ENCODE results near the gene TNNC2. TPM values are rescaled to one million over a fixed set of nuclear protein-coding genes. Genes with fewer than 3 reads are reported as not detected.
"Not testable (repeated sequence)": the region's sequence is repeated elsewhere in the genome, so short reads cannot be mapped to it uniquely, and the experiment has no call there.

The TNNC2 gene
- total RNA-seq (2022): not detected in 2 replicates
- Bru-seq, nascent RNA: percentile 25 among the genes with signal in this experiment
- BruChase-seq, experiment 1, labeled RNA remaining after a 6-hour chase: percentile 43 among the genes with signal in this experiment
- BruChase-seq, experiment 2, labeled RNA remaining after a 2-hour chase: percentile 40 among the genes with signal in this experiment
- long read RNA-seq, partial matches to known transcripts: 0 of 1 reads
- long read RNA-seq, other reads (novel, unspliced or antisense): 1 of 1 reads

DNA sequence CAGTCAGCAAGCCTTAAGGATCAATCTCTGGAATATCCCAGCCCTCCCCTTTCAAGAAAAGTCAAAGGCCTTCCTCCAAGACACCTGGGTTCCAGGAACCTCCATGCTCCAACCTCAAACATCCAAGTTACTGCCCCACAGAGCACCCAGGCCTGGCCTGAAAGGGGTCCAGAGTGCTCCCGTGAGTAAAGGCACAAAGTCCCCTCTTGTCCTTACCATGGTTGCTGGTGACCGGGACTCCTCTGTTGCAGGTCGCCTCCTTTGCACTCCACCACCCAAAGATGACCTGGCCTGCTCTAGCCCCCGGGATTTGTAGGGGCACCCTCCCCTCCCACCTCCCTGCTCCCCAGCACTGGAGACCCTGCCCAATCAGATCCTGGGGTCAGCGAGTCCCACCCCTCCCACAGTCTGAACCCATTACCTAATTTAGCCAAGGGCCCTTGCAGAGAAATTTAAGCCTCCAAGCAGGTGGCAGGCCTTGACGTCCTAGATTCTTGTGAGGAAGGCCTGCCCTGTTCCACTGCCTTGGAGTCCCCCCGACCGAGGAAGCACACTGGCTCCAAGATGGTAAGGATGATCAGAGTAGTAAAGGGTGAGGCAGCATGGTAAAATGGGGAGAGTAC, at the start of gene TNNC2:
TSS of gene TNNC2 (minus strand) at position 283 of the 623 bp plus-strand sequence. CDS start at position 219, 64 bp downstream.
- H3K27ac Mint-ChIP-seq (ENCODE audit: unreplicated experiment): no peak within 1 kb of the TSS

DNA sequence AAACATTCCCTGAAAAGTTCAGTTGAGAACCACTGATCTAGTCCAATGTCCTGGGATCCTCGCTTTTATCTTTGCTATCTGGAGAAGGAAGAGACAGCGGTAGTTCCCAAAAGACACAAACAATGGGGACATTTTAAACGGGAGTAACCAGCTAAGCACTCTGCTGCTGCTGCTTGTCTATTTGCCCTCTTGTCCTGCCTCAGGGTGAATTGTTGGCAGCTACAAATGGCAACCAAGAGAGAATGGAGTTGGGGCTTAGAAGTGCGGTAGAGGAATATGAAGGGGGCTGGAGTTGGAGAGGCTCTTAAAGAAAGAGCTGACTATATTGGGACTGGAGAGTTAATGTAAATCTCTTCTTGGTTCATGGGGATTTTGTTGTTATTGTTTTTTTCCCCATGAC, 47.5 kb upstream of the TNNC2 start:
- Mint-ChIP-seq H3K27me3 (ENCODE audit: unreplicated experiment) (no peaks in the 10 kb centered on the region), H3K36me3 (ENCODE audit: insufficient read depth, unreplicated experiment) (no peaks in the 10 kb centered on the region), H3K9me3 (ENCODE audit: low read depth, unreplicated experiment) (no peaks in the 10 kb centered on the region), H3K4me1 (ENCODE audit: low read depth, unreplicated experiment) (peaks cover 8% of the 10 kb centered on the region), H3K4me3 (ENCODE audit: low read depth, unreplicated experiment) (no peak overlapping the region), H3K27ac (ENCODE audit: unreplicated experiment) (no peak overlapping the region)
- BruUV-seq (replicated peaks): no TSS peak
- CTCF ChIA-PET: no interaction called here
- DNase-seq: no peak
- intact Hi-C loops (cut with micrococcal nuclease; ENCODE audit: unreplicated experiment): no loop called here
- TF ChIP-seq, protein P1, sequence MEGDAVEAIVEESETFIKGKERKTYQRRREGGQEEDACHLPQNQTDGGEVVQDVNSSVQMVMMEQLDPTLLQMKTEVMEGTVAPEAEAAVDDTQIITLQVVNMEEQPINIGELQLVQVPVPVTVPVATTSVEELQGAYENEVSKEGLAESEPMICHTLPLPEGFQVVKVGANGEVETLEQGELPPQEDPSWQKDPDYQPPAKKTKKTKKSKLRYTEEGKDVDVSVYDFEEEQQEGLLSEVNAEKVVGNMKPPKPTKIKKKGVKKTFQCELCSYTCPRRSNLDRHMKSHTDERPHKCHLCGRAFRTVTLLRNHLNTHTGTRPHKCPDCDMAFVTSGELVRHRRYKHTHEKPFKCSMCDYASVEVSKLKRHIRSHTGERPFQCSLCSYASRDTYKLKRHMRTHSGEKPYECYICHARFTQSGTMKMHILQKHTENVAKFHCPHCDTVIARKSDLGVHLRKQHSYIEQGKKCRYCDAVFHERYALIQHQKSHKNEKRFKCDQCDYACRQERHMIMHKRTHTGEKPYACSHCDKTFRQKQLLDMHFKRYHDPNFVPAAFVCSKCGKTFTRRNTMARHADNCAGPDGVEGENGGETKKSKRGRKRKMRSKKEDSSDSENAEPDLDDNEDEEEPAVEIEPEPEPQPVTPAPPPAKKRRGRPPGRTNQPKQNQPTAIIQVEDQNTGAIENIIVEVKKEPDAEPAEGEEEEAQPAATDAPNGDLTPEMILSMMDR (IDR thresholded peaks at IDR 0.05; ENCODE audit: unreplicated experiment): no peak

More for the DNA sequence above, at the start of gene TNNC2:
- TF ChIP-seq, protein P1 (IDR thresholded peaks at IDR 0.05; ENCODE audit: unreplicated experiment): no peak
- Mint-ChIP-seq H3K4me3 (ENCODE audit: low read depth, unreplicated experiment) (no peak within 1 kb of the TSS), H3K36me3 (ENCODE audit: insufficient read depth, unreplicated experiment) (peaks cover 11% of the 10 kb centered on the region), H3K27me3 (ENCODE audit: unreplicated experiment) (peaks cover 32% of the 10 kb centered on the region), H3K4me1 (ENCODE audit: low read depth, unreplicated experiment) (peaks cover 28% of the 10 kb centered on the region), H3K9me3 (ENCODE audit: low read depth, unreplicated experiment) (no peaks in the 10 kb centered on the region)
- intact Hi-C loops (cut with micrococcal nuclease; ENCODE audit: unreplicated experiment): no loop called here
- no peak for DNase-seq
- CTCF ChIA-PET: interaction anchor here (0.5 kb wide), 1 partner anchor 162 kb away, joined by 6 read pairs; no protein-coding TSS in a partner anchor
- BruUV-seq (replicated peaks): no TSS peak

DNA sequence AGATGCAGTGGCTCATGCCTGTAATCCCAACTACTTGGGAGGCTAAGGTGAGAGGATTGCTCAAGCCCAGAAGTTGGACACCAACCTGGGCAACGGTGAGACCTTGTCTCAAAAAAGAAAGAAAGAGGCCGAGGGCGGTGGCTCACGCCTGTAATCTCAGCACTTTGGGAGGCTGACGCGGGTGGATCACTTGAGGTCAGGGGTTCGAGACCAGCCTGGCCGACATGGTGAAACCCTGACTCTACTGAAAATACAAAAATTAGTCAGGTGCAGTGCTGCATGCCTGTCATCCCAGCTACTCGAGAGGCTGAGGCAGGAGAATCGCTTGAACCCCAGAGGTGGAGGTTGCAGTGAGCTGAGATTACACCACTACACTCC, 47.0 kb upstream of the TNNC2 start:
- intact Hi-C loops (cut with micrococcal nuclease; ENCODE audit: unreplicated experiment); H3K36me3 Mint-ChIP-seq (ENCODE audit: insufficient read depth, unreplicated experiment); H3K4me3 Mint-ChIP-seq (ENCODE audit: low read depth, unreplicated experiment); BruUV-seq (replicated peaks); H3K4me1 Mint-ChIP-seq (ENCODE audit: low read depth, unreplicated experiment); H3K27ac Mint-ChIP-seq (ENCODE audit: unreplicated experiment); H3K9me3 Mint-ChIP-seq (ENCODE audit: low read depth, unreplicated experiment); CTCF ChIA-PET; DNase-seq; H3K27me3 Mint-ChIP-seq (ENCODE audit: unreplicated experiment): not testable (repeated sequence)

DNA sequence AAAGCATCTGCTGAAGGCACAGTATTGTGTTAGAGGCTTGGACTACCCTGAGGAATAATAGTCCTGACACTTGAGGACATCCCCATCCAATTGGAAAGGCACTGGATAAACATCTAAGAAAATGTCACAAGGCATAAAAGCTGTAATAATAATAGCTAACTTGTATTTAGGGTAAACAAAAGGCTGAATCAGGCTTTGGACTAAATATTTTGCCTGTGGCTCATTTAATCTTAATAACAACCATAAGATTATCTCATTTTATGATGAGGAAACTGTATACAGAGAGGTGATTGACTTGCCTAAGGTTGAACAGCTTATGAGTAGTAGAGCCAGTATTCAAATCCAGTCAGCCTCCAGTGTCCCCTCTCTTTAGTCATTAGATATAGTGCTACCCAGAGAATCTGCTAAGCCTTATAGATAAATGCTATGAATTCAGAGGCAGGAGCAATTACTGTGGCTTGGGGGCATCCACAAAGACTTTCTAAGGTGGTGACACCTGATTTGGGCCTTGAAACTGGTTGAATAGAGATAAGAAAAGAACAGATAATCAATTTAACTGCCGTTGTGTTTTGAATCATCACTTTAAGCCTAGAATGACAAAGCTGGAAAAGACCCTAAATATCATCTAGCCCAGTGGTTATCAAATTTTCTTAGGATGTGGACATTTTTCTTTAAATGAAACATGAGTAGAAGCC, 46.4 kb upstream of the TNNC2 start:
- TF ChIP-seq, protein P1 (IDR thresholded peaks at IDR 0.05; ENCODE audit: unreplicated experiment): no peak
- DNase-seq: no peak
- no peak overlapping the region for H3K27ac Mint-ChIP-seq (ENCODE audit: unreplicated experiment)
- intact Hi-C loops (cut with micrococcal nuclease; ENCODE audit: unreplicated experiment): no loop called here
- peaks cover 8% of the 10 kb centered on the region for H3K4me1 Mint-ChIP-seq (ENCODE audit: low read depth, unreplicated experiment)
- no peak overlapping the region for H3K4me3 Mint-ChIP-seq (ENCODE audit: low read depth, unreplicated experiment)
- H3K9me3 Mint-ChIP-seq (ENCODE audit: low read depth, unreplicated experiment): no peaks in the 10 kb centered on the region
- H3K36me3 Mint-ChIP-seq (ENCODE audit: insufficient read depth, unreplicated experiment): no peaks in the 10 kb centered on the region
- H3K27me3 Mint-ChIP-seq (ENCODE audit: unreplicated experiment): no peaks in the 10 kb centered on the region
- CTCF ChIA-PET: interaction anchor here (1.8 kb wide), 1 partner anchor 7 kb away, joined by 4 read pairs; the partner anchor contains the start of gene ZSWIM1
- BruUV-seq (replicated peaks): no TSS peak

Data from Calu3 (cell line).